ENCODE measurements around the gene STK32A. TPM values are rescaled to one million over a fixed set of nuclear protein-coding genes. Genes with fewer than 3 reads are reported as not detected.
A peak's percentile ranks its signal among the peaks of the same experiment; 100 is the strongest.

The STK32A gene
- total RNA-seq, 1 donor from 2014 or later, result 11.3 TPM

DNA sequence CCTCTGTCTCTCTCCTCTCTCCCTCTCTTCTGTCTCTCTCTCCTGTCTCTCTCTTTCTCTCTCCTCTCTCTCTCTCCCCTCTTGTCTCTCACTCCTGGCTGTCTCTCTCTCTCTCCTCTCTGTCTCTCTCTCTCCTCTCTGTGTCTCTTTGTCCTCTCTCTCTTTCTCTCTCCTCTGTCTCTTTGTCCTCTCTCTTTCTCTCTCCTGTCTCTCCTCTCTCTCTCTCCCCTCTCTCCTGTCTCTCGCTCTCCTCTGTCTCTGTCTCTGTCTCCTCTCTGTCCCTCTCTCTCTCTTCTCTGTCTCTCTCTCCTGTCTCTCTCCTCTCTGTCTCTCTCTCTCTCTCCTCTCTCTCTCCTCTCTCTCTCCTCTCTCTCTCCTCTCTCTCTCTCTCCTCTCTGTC, 25.0 kb downstream of the STK32A start:
- no peak for DNase-seq (ENCODE audit: low spot score)

GRCh38 chr5:147267082-147267832, 32.4 kb downstream of the STK32A start:
- DNase-seq (ENCODE audit: low spot score), result no peak

DNA sequence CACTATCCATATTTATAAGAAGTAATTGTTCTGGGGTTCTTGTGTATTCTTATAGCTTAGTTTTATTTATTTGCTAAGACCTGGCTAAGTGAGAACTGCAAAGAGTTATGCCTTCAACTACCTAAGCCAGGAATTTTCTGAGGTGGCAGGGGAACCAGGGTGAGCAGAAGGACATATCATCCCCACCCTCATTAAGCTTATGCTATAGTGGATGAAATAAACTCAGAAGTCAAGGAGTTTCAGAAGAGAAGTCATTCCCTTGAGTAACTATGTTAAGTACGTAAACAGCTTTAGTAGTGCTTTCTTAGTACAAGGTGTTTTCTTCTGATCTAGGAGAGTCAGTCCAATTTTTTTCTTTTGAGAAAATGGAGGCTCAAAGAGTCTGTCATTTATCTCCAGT, 41.7 kb downstream of the STK32A start:
- no peak for DNase-seq (ENCODE audit: low spot score)

DNA sequence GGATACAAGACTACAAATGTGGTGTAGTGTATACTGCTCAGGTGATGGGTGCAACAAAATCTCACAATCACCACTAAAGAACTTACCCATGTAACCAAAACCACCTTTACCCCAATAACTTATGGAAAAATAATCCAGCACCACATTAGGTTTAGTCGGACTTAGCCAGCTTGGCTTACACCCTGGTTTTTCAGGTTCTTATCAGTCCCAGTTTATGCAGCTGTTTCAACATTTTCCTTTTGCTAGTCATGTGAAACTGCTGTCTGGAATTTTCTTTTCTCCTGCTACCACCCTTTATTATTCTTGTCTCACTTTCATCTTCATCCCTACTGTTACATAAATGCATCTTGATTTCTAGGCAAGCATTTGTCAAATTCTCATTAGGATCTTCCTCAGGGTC, 51.5 kb downstream of the STK32A start:
- DNase-seq (ENCODE audit: low spot score), result no peak

DNA sequence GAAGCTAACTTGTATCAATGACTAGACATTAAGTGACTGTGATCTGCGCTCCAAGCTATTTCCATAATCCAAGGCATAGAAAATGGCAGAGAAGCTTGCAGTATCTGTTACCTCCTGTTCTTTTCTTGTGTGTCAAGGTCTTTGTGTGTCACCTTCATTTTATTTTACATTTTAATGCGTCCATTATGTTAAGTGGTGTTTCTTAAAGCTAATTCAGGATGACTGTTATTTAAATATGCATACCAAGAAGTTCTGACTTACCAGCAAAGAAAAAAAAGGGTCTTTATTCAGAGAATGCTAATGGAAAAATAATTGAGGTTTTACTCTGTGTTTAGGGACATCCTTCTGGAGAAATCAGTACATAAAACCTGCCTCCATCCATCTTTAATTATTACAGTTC, 52.3 kb downstream of the STK32A start:
- DNase-seq (ENCODE audit: low spot score), result no peak

DNA sequence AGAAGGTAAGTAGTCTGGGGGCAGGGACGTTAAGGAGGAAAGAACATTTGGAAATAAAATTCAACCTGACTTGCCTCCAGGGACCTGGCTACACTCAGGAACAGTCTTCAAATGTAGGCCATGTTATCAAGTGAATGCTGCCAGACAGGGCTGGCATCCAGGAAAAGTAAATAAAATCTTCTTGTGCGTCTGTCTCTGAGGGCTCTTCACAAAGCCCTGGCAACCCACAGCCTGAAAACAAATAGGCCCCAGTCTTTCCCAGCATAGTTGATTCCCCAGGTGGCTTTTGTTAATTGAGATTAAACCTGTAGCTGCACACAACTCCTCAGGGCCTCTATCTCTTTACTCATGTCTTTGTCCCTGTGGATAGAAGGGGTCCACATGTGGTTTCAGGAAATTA, 55.4 kb downstream of the STK32A start:
- DNase-seq (ENCODE audit: low spot score), result no peak

DNA sequence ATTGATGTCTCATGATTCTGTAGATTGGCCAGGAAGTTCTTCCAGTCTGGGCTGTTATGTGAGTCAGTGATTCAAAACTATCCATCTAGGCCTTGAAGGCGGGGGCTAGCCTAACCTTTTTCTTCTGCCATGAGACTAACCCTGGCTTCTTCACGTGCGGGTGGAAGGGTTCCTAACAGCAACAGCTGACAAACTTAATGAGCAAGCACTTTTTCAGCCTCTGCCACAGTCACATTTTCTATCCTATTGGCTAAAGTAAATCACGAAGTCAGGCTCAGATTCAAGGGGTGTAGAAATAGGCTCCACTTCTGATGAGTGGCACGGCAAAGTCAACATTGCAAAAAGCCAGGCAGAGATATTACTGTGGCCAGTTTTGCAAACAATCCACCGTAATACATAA, 68.4 kb downstream of the STK32A start:
- no peak for DNase-seq (ENCODE audit: low spot score)

DNA sequence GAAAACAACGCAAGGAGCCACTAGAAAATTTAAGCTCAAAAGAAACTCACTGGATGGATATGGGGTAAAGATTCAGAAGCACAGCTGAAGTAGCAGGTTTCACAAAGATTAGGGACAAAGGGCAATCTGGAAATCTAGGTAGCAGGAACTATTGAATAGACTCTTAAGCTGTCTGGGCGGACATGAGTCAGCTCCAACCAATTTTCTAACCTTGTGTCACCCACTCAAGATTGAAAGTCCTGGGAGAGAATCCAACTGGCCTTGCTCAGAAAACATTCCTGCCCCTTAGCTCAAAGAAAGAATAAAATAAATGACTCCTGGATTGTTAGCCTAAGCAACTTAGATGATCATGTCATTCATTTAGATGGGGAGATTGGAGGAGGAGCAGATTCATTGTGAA, 69.2 kb downstream of the STK32A start:
- peak; percentile 49 for DNase-seq (ENCODE audit: low spot score)

- no peak for DNase-seq (ENCODE audit: low spot score)
These were observed 70.3 kb downstream of the STK32A start for GRCh38 chr5:147305147-147305546.

DNA sequence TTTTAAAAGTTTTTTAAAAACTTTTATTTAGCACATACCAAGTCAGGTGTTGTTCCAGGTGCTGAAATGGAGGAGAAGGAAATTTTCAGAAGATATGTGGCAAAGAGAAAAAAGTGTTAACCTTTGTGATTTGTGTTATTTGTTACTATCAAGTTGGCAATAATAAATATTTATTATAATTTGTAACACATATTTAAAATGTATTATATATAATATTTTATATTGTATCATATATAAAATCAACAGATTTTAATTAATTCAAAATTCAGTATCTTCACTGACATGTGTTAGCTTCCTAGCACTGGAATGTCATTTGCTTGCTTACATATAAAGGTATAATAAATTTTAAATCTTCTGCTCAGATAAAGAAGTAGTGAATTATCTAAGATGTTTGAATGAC, 71.5 kb downstream of the STK32A start:
- no peak for DNase-seq (ENCODE audit: low spot score)

- no peak for DNase-seq (ENCODE audit: low spot score)
These were observed 72.3 kb downstream of the STK32A start for GRCh38 chr5:147307170-147307569.

- DNase-seq (ENCODE audit: low spot score), result no peak
These were observed 74.8 kb downstream of the STK32A start for GRCh38 chr5:147309621-147310020.

GRCh38 chr5:147310059-147310704, 75.4 kb downstream of the STK32A start:
- DNase-seq (ENCODE audit: low spot score), result peak; percentile 85

DNA sequence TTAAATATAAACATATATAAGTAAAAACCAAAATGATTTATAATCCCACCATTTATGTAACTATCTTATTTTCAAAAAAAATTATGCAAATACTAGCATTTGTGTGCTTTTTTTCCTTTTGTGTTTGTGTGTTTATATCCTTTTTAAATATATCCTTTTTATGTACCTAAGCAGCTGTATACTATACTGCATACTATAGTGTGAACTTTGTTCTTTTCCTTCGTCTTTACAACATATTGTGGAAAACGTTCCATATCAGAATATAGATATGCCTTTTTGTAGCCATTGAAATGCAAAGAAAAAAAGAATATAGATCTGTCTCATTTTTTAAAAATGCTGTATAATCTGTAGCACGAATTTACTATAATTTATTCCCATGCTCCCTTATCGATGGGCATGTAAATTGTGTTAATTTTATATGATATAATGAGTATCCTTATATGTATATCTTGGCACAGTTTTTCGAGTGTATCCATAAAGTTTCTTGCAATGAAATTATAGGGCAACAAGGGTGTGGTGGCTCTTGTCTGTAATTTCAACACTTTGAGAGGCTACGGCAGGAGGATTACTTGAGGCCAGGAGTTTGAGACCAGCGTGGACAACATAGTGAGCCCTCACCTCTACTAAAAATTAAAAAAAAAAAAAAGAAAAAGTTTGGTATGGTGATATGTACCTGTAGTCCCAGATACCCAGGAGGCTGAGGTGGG, 83.3 kb downstream of the STK32A start:
- DNase-seq (ENCODE audit: low spot score), result no peak

DNA sequence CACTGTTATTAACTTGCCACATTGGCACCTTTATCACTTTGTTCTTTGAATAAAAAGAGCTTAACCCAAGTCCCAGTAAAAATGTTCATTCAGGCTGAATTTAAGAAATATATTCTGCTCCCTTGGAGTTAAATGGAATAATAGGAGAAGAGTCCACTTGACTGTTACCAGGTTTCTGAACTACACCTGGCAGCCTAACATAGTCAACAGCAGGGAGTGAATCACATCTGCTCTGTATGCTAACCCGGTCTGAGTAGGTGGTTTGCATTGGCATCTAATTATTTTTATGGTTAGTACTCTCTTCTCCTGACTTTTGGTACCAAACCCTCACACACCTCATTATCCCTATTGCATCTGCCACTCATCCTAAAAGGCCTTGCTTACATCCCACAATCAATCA, 86.7 kb downstream of the STK32A start:
- no peak for DNase-seq (ENCODE audit: low spot score)

- no peak for DNase-seq (ENCODE audit: low spot score)
These were observed 92.6 kb downstream of the STK32A start for GRCh38 chr5:147327421-147327820.

DNA sequence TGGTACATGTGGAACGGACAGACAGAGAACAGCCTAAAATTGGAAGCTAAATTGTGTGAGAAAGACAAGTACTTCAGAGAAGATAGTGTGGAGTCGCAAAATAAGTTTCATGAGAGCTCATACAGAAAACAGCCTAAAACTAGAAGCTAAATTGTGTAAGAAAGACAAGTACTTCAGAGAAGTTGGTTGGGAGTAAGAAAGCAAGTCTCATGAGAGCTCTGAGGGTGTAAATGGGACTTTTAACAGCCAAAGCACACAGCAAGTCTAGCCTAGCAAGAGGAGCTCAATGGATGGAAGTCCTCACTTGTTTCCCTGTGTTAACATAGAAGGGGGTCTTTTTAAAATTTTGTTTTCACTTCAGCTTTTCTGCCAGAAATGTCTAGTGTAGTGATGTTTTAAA, 93.1 kb downstream of the STK32A start:
- no peak for DNase-seq (ENCODE audit: low spot score)

GRCh38 chr5:147332658-147333057, 97.8 kb downstream of the STK32A start:
- DNase-seq (ENCODE audit: low spot score), result no peak

- DNase-seq (ENCODE audit: low spot score), result no peak
These were observed 102.0 kb downstream of the STK32A start for GRCh38 chr5:147336876-147337275.

DNA sequence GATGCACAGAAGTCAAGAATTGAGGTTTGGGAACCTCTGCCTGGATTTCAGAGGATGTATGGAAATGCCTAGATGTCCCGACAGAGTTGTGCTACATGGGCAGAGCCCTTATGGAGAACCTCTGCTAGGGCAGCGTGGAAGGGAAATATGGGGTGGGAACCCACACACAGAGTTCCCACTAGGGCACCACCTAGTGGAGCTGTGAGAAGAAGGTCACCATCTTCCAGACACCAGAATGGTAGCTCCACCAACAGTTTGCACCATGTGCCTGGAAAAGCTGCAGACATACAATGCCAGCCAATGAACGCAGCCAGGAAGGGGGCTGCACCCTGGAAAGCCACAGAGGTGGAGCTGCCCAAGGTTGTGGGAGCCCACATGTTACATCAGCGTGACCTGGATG, 104.5 kb downstream of the STK32A start:
- DNase-seq (ENCODE audit: low spot score), result no peak

DNA sequence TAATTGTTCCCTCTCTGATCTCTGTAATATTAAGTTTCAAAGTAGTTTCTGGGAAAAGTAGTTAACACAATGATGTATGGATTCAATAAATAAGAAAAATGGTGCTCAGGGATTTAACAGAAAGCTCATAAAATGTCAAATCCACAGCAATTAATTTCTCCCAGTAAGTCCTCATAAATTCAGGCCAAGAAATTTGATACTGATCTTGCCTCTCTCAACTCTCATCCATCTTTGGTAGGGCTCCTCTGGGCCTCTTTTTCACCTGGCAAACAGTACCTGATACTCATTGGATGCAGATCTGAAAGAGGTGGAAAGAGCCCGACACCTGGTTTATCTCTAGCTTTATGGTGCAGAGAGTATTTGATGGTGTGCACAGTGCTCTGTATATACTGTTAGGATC, 106.1 kb downstream of the STK32A start:
- no peak for DNase-seq (ENCODE audit: low spot score)

- no peak for DNase-seq (ENCODE audit: low spot score)
These were observed 106.5 kb downstream of the STK32A start for GRCh38 chr5:147341345-147341744.

- DNase-seq (ENCODE audit: low spot score), result no peak
These were observed 110.0 kb downstream of the STK32A start for GRCh38 chr5:147344861-147345260.

Measured in mucosa of gallbladder (tissue), 1 donor.